Adipocyte (in vitro differentiated cells): ENCODE results near the gene SLC25A13.
"Not testable (repeated sequence)": the region's sequence is repeated elsewhere in the genome, so short reads cannot be mapped to it uniquely, and the experiment has no call there.

ENCODE experiments used
- DNase-seq: peaks from one replicate; pipeline ENCODE4 v3.0.0-alpha.2; 2015; ENCODE audit warnings: low read depth
- H3K27me3 ChIP-seq: replicated peaks from 2 replicates; pipeline ENCODE4 v1.7.0; 2013; ENCODE audit warnings: mild to moderate bottlenecking, low read length, moderate library complexity; ENCODE audit not compliant: control insufficient read depth, insufficient read depth
- H3K36me3 ChIP-seq: 2 replicates; pipeline ENCODE4 v1.7.0; 2013; ENCODE audit warnings: low read length, mild to moderate bottlenecking, moderate library complexity; ENCODE audit not compliant: control insufficient read depth, insufficient read depth, severe bottlenecking
- H3K4me1 ChIP-seq: 2 replicates; pipeline ENCODE4 v1.7.0; 2013; ENCODE audit warnings: mild to moderate bottlenecking, low read length, moderate library complexity; ENCODE audit not compliant: control insufficient read depth, insufficient read depth
- H3K4me3 ChIP-seq: 2 replicates; pipeline ENCODE4 v1.7.0; 2013; ENCODE audit warnings: mild to moderate bottlenecking, low read length, moderate library complexity
- H3K9ac ChIP-seq: 2 replicates; pipeline ENCODE4 v1.7.0; 2013; ENCODE audit warnings: mild to moderate bottlenecking, low read length, moderate library complexity
- H3K9me3 ChIP-seq: 2 replicates; pipeline ENCODE4 v1.7.0; 2013; ENCODE audit warnings: mild to moderate bottlenecking, low read length, moderate library complexity; ENCODE audit not compliant: control insufficient read depth

SLC25A13 gene

DNA sequence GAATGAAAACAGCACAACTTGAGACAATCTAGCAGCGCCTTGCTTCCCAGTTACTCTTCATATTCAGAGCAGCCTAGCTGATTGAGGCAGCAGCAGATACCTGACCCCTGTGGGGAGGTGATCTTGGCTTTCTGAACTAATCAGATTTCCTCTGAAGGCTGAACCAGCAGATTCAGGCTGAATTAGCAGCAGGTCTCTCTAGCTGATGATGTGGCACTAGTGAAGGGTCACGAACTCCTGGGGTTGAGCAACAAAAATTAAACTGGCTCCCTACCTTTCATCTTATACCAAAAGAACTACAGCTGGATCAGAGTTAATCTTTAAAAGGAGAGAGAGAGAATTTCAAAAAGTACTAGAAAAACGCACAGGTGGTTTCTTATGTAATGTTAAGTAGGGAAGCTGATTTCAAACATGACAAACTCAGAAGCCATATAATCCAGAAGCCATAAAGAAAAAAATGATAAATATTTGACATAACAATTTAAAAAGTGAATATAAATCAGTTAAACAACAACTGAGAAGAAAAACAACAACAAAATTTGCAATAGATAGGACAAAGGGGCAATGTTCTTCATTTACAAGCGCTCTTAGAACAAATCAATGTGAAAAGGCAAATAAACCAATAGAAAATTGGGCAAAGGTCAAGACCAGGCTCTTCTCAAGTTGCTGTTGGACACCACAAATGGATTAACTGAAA, 13.5 kb downstream of the SLC25A13 start:
- H3K27me3 ChIP-seq, result no peaks in the 10 kb centered on the region
- no peak overlapping the region for H3K4me3 ChIP-seq
- H3K9ac ChIP-seq, result no peak overlapping the region
- no peak for DNase-seq
- peaks cover 45% of the 10 kb centered on the region for H3K4me1 ChIP-seq
- no peaks in the 10 kb centered on the region for H3K36me3 ChIP-seq
- H3K9me3 ChIP-seq, result peaks cover under 1% of the 10 kb centered on the region

DNA sequence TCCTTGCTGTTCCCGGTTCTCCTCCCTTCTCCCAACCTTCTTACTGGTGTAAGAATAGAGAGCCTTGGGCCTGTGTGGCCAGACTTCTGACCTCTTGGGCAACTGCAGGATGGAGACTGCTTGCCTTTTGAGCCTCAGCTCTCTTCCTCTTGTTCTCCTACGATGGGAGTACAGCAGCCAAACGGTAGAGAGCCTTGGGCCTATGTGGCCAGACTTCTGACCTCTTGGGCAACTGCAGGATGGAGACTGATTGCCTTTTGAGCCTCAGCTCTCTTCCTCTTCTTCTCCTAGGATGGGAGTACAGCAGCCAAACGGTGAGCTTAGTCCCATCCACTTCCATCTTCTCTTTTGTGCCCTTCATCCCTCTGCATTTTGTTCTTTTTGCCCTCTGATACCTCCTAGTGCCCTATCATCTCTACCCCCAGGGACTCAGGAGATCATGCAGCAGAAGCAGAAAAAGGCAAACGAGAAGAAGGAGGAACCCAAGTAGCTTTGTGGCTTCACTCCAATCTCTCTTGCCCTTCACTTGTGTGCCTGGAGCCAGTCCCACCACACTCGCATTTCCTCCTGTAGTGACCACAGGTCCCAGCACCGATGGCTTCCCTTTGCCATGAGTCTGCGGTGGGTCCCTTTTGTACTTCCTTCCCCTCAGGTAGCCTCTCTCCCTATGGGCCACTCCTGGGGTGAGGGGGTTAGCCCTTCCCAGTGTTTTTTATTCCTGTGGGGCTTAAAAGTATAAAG, 15.3 kb downstream of the SLC25A13 start:
- H3K9me3 ChIP-seq, result peaks cover 4% of the 10 kb centered on the region
- H3K4me3 ChIP-seq, result no peak overlapping the region
- no peak overlapping the region for H3K9ac ChIP-seq
- no peaks in the 10 kb centered on the region for H3K27me3 ChIP-seq
- no peaks in the 10 kb centered on the region for H3K36me3 ChIP-seq
- H3K4me1 ChIP-seq, result peaks cover 40% of the 10 kb centered on the region
- no peak for DNase-seq

GRCh38 chr7:96305915-96306314, 16.0 kb downstream of the SLC25A13 start:
- H3K27me3 ChIP-seq, result no peaks in the 10 kb centered on the region
- H3K9ac ChIP-seq, result no peak overlapping the region
- H3K4me3 ChIP-seq, result no peak overlapping the region
- H3K4me1 ChIP-seq, result peaks cover 34% of the 10 kb centered on the region
- DNase-seq, result no peak
- H3K9me3 ChIP-seq, result peaks cover 4% of the 10 kb centered on the region
- H3K36me3 ChIP-seq, result no peaks in the 10 kb centered on the region

DNA sequence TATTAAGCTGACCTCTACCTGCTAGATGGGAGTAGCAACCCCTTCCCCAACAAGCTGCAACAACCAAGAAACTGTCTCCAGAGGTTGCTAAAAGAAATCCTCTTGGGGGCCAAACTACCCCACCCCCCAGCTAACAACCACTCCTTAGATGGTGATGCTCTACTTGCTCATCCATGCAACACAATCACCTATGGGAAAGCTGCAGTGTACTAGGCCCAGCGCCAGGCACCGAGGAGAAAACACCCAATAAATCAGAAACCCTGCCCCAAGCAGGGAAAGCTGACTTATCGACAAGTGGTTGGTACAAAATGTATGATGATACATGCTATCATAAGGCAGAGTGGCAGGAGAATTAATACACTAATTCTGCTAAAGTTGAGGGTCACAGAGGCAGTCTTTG, 17.3 kb downstream of the SLC25A13 start:
- DNase-seq, result no peak
- no peak overlapping the region for H3K4me3 ChIP-seq
- no peaks in the 10 kb centered on the region for H3K27me3 ChIP-seq
- no peak overlapping the region for H3K9ac ChIP-seq
- peaks cover 28% of the 10 kb centered on the region for H3K4me1 ChIP-seq
- peaks cover 4% of the 10 kb centered on the region for H3K9me3 ChIP-seq
- H3K36me3 ChIP-seq, result no peaks in the 10 kb centered on the region

DNA sequence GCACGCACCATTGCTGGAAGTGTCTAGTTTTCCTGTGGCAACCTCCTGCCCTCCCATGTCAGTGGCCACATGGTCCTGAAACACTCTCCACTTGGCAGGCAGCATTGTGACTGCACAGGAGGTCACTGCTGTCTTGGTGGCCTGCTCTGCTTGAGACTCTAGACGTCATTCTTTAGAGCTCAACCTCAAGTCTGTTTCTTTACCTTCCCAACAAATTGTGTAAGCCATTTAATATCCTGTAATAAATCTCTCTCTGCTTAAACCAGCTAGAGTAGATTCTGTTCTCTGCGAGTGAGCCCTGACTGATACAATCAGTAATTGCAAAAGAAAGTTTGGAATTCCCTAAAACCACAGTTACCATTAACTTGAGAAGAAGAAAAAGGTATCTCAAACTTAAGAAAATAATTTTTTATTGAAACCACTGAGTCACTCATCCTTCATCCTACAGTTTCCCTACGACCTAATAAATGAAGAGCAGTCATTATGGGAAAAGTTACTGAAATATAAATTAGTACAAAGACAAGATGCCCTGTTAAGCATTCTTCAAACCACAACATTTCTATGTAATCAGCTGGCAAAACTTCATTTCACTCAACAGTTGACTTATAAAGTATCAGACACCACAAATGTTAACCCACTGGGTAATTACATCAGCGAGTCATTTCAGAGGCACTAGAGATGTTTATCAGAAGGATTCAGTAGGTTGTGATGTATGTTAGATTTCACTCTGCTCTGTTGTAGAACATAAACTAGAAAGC, 18.0 kb downstream of the SLC25A13 start:
- no peaks in the 10 kb centered on the region for H3K27me3 ChIP-seq
- peaks cover 4% of the 10 kb centered on the region for H3K9me3 ChIP-seq
- no peak overlapping the region for H3K4me3 ChIP-seq
- DNase-seq, result peak; percentile 42
- H3K9ac ChIP-seq, result no peak overlapping the region
- peaks cover 26% of the 10 kb centered on the region for H3K4me1 ChIP-seq
- no peaks in the 10 kb centered on the region for H3K36me3 ChIP-seq

- peaks cover 20% of the 10 kb centered on the region for H3K4me1 ChIP-seq
- no peaks in the 10 kb centered on the region for H3K27me3 ChIP-seq
- H3K9ac ChIP-seq, result no peak overlapping the region
- DNase-seq, result no peak
- H3K36me3 ChIP-seq, result no peaks in the 10 kb centered on the region
- no peak overlapping the region for H3K4me3 ChIP-seq
- peaks cover 4% of the 10 kb centered on the region for H3K9me3 ChIP-seq
Observed at GRCh38 chr7:96303105-96303685, 18.7 kb downstream of the SLC25A13 start.

- H3K9me3 ChIP-seq, result peaks cover 4% of the 10 kb centered on the region
- no peak overlapping the region for H3K9ac ChIP-seq
- H3K36me3 ChIP-seq, result peaks cover 3% of the 10 kb centered on the region
- H3K4me1 ChIP-seq, result peaks cover 18% of the 10 kb centered on the region
- no peak overlapping the region for H3K4me3 ChIP-seq
- no peak for DNase-seq
- no peaks in the 10 kb centered on the region for H3K27me3 ChIP-seq
Observed at GRCh38 chr7:96300986-96301385, 20.9 kb downstream of the SLC25A13 start.

GRCh38 chr7:96300502-96300901, 21.4 kb downstream of the SLC25A13 start:
- no peak overlapping the region for H3K4me3 ChIP-seq
- H3K36me3 ChIP-seq, result peaks cover 7% of the 10 kb centered on the region
- DNase-seq, result no peak

GRCh38 chr7:96299496-96299895, 22.4 kb downstream of the SLC25A13 start:
- Histone ChIP-seq H3K4me1 (peaks cover 18% of the 10 kb centered on the region), H3K9ac (no peak overlapping the region), H3K4me3 (no peak overlapping the region), H3K36me3 (peaks cover 11% of the 10 kb centered on the region), H3K27me3 (no peaks in the 10 kb centered on the region), H3K9me3 (peaks cover 4% of the 10 kb centered on the region)
- no peak for DNase-seq

More at GRCh38 chr7:96300502-96300901, 21.4 kb downstream of the SLC25A13 start:
- no peaks in the 10 kb centered on the region for H3K27me3 ChIP-seq
- peaks cover 4% of the 10 kb centered on the region for H3K9me3 ChIP-seq
- no peak overlapping the region for H3K9ac ChIP-seq
- peaks cover 18% of the 10 kb centered on the region for H3K4me1 ChIP-seq

DNA sequence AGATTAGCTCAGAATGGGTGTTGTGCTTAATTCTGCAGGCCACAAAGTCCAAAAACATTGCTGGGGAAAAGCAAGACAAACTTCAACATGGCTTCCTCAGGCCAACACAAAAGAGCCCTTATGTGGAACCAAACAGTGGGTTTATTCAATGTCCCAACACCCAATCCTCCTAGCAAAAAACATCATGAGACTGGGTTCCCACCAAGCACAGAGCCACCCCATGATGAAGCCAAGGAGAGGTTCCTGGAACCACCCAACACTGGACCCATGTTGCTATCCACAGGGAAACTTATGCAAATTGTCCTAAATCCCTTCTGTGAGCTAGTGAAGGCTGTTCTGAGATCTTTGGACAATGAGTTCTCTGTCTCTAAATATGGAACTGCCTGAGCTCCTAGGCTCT, 24.0 kb downstream of the SLC25A13 start:
- Histone ChIP-seq H3K4me1 (peaks cover 5% of the 10 kb centered on the region), H3K9ac (no peak overlapping the region), H3K36me3 (peaks cover 11% of the 10 kb centered on the region), H3K4me3 (no peak overlapping the region), H3K9me3 (no peaks in the 10 kb centered on the region), H3K27me3 (no peaks in the 10 kb centered on the region)
- no peak for DNase-seq

DNA sequence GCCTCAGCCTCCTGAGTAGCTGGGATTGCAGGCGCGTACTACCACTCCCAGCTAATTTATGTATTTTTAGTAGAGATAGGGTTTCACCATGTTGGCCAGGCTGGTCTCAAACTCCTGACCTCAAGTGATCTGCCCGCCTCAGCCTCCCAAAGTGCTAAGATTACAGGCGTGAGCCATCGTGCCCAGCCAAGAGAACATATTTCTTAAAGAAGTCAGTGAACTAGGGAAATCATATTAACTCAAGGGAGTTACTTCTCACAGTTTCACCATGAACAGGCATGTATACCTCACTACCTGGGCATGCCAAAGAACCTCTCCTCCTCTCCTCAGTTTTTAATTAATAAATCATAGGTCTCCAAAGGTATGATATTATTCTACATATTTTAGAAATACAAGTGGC, 24.5 kb downstream of the SLC25A13 start:
- DNase-seq, H3K4me3 ChIP-seq, H3K27me3 ChIP-seq, H3K4me1 ChIP-seq, H3K9me3 ChIP-seq, H3K9ac ChIP-seq: not testable (repeated sequence)
- H3K36me3 ChIP-seq, result peaks cover 11% of the 10 kb centered on the region
